Smooth muscle cell (in vitro differentiated cells): ENCODE data around the gene SUGCT. TPM values are rescaled to one million over a fixed set of nuclear protein-coding genes. Genes with fewer than 3 reads are reported as not detected.

Experiments
- DNase-seq: peaks from one replicate; lab custom pipeline; 2025; ENCODE audit not compliant: unreplicated experiment; lab: John Stamatoyannopoulos, UW
- H2AFZ ChIP-seq: fragments of 200-600 bp; sonication (generic); 2 replicates; pipeline ENCODE4 v1.6.0; 2016; ENCODE audit warnings: antibody characterized with exemption, low read depth, mild to moderate bottlenecking
- H3F3A ChIP-seq: fragments of 200-600 bp; sonication (generic); 2 replicates; pipeline ENCODE4 v1.6.0; 2017; ENCODE audit warnings: antibody characterized with exemption, low read depth
- H3K27ac ChIP-seq: fragments of 200-600 bp; sonication (generic); 2 replicates; pipeline ENCODE4 v1.5.1; 2016; ENCODE audit warnings: low read depth, mild to moderate bottlenecking
- H3K27me3 ChIP-seq: fragments of 200-600 bp; sonication (generic); 2 replicates; pipeline ENCODE4 v1.6.1; 2016; ENCODE audit warnings: low read depth, mild to moderate bottlenecking
- H3K36me3 ChIP-seq: fragments of 200-600 bp; sonication (generic); 2 replicates; pipeline ENCODE4 v1.5.1; 2016; ENCODE audit warnings: low read depth
- H3K4me1 ChIP-seq: fragments of 200-600 bp; sonication (generic); 2 replicates; pipeline ENCODE4 v1.5.1; 2016; ENCODE audit warnings: low read depth
- H3K4me2 ChIP-seq: fragments of 200-600 bp; sonication (generic); 2 replicates; pipeline ENCODE4 v1.6.0; 2016; ENCODE audit warnings: mild to moderate bottlenecking
- H3K4me3 ChIP-seq: fragments of 200-600 bp; sonication (generic); 2 replicates; pipeline ENCODE4 v1.5.1; 2016; ENCODE audit warnings: mild to moderate bottlenecking
- H3K79me2 ChIP-seq: fragments of 200-600 bp; sonication (generic); 2 replicates; pipeline ENCODE4 v1.6.0; 2016; ENCODE audit warnings: low read depth, mild to moderate bottlenecking
- H3K9ac ChIP-seq: fragments of 200-600 bp; sonication (generic); 2 replicates; pipeline ENCODE4 v1.6.0; 2016; ENCODE audit warnings: low read depth
- H3K9me3 ChIP-seq: fragments of 200-600 bp; sonication (generic); replicated peaks from 2 replicates; pipeline ENCODE4 v1.5.1; 2016; ENCODE audit warnings: low read depth
- H4K20me1 ChIP-seq: fragments of 200-600 bp; sonication (generic); 2 replicates; pipeline ENCODE4 v1.6.0; 2016; ENCODE audit warnings: low read depth
- CTCF ChIP-seq: fragments of 200-600 bp; sonication (generic); IDR thresholded peaks from 2 replicates; pipeline ENCODE4 v1.5.1; 2017; ENCODE audit warnings: borderline replicate concordance, mild to moderate bottlenecking, antibody characterized with exemption; ENCODE audit not compliant: insufficient read depth, poor library complexity, severe bottlenecking
- WGBS: methylation state at CpG from one replicate; pipeline ENCODE4 v1.1.7; 2016; ENCODE audit warnings: low lambda C conversion rate; 5-methylcytosine and 5-hydroxymethylcytosine counted together
- polyA plus RNA-seq: library from polyadenylated mRNA; unstranded; fragments of >200 nt; fragmentation: Nextera tagmentation; extraction: Ambion mirVana; gene quantifications from 2 replicates; pipeline ENCODE4 v1.2.1, GENCODE V29; 2016
- total RNA-seq: library from RNA; depleted of rRNA; stranded (reverse); fragments of >200 nt; gene quantifications from 2 replicates; pipeline ENCODE4 v1.2.3, GENCODE V29; 2014

Gene SUGCT
- total and polyA plus RNA-seq, 2 experiments from 2014 or later, result 16.9 to 65.8 TPM

GRCh38 chr7:40629891-40630290 is 495.1 kb downstream of the SUGCT start:
- H3F3A ChIP-seq, result no peaks in the 10 kb centered on the region
- H4K20me1 ChIP-seq, result no peaks in the 10 kb centered on the region
- no peak for TF ChIP-seq CTCF
- H3K4me2 ChIP-seq, result no peak overlapping the region
- no peaks in the 10 kb centered on the region for H3K9me3 ChIP-seq
- H2AFZ ChIP-seq, result no peak overlapping the region
- no peak for DNase-seq
- H3K27ac ChIP-seq, result no peak overlapping the region
- H3K9ac ChIP-seq, result no peak overlapping the region
- 93% methylated on average over 5 of the region's 5 CpGs for WGBS
- no peaks in the 10 kb centered on the region for H3K79me2 ChIP-seq
- H3K36me3 ChIP-seq, result no peaks in the 10 kb centered on the region
- no peaks in the 10 kb centered on the region for H3K4me1 ChIP-seq
- H3K4me3 ChIP-seq, result no peak overlapping the region
- no peaks in the 10 kb centered on the region for H3K27me3 ChIP-seq

GRCh38 chr7:40634118-40634517 is 499.3 kb downstream of the SUGCT start:
- Histone ChIP-seq H3K4me1 (no peaks in the 10 kb centered on the region), H3K9me3 (no peaks in the 10 kb centered on the region), H4K20me1 (no peaks in the 10 kb centered on the region), H3K79me2 (no peaks in the 10 kb centered on the region), H3K36me3 (no peaks in the 10 kb centered on the region), H3K27me3 (no peaks in the 10 kb centered on the region), H3K9ac (no peak overlapping the region), H3K27ac (no peak overlapping the region), H3F3A (no peaks in the 10 kb centered on the region), H3K4me2 (no peak overlapping the region), H3K4me3 (no peak overlapping the region), H2AFZ (no peak overlapping the region)
- DNase-seq, result no peak
- 95% methylated on average over 8 of the region's 8 CpGs for WGBS
- no peak for TF ChIP-seq CTCF

- 93% methylated on average over 7 of the region's 7 CpGs for WGBS
- H3K9me3 ChIP-seq, result no peaks in the 10 kb centered on the region
Observed at GRCh38 chr7:40638545-40639320, 503.9 kb downstream of the SUGCT start.

More at GRCh38 chr7:40638545-40639320, 503.9 kb downstream of the SUGCT start:
- Histone ChIP-seq H3K4me3 (no peak overlapping the region), H3K79me2 (no peaks in the 10 kb centered on the region), H3K4me2 (no peak overlapping the region), H2AFZ (no peak overlapping the region), H4K20me1 (no peaks in the 10 kb centered on the region), H3K27ac (no peak overlapping the region), H3K4me1 (no peaks in the 10 kb centered on the region), H3K27me3 (no peaks in the 10 kb centered on the region), H3K9ac (no peak overlapping the region), H3F3A (no peaks in the 10 kb centered on the region), H3K36me3 (no peaks in the 10 kb centered on the region)
- no peak for DNase-seq
- no peak for TF ChIP-seq CTCF
